HG03045 (cell line): ENCODE results near the gene DIAPH3.
A peak's percentile ranks its signal among the peaks of the same experiment; 100 is the strongest.
"Not testable (repeated sequence)": the region's sequence is repeated elsewhere in the genome, so short reads cannot be mapped to it uniquely, and the experiment has no call there.

Experiments used
- ATAC-seq: cut with Tn5 transposase; IDR thresholded peaks from one replicate; pipeline ENCODE4 v1.9.1; 2021; ENCODE audit warnings: mild to moderate bottlenecking, moderate library complexity; ENCODE audit not compliant: unreplicated experiment

The DIAPH3 gene

GRCh38 chr13:60163478-60164233 is at the start of gene DIAPH3:
Gene DIAPH3 (minus strand): TSS chr13:60163928. CDS start chr13:60163766, 162 bp downstream.
- peak; percentile 100 for ATAC-seq

DNA sequence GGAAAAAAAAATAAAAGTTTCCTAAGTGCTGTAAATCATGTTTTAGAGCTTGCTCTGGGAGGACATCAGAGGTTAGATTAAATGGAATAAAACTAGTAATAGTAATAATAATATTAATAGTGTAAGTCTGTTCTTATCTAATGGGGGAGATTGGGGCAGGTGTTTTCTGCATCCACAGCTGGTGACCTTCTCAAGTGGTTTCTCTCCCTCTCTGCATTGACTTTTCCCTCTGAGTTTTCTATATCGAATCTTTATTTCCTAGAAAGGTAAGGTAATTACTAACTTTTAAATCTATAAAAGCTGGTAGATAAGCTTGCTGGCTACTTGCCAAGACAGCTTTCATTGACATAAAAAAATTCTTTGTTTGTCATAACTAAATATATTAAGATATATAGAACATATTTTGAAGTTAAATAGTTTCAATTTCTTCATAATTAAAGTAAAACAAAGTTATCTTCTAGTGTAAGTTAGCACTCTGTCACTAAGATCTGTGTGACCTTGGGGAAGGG is 49.6 kb upstream of the DIAPH3 start:
- ATAC-seq = no peak

- ATAC-seq = no peak
Measured at GRCh38 chr13:60211548-60211947, 47.8 kb upstream of the DIAPH3 start.

- ATAC-seq = no peak
Measured at GRCh38 chr13:60210510-60211330, 47.0 kb upstream of the DIAPH3 start.

GRCh38 chr13:60205499-60205898 is 41.8 kb upstream of the DIAPH3 start:
- ATAC-seq = not testable (repeated sequence)

DNA sequence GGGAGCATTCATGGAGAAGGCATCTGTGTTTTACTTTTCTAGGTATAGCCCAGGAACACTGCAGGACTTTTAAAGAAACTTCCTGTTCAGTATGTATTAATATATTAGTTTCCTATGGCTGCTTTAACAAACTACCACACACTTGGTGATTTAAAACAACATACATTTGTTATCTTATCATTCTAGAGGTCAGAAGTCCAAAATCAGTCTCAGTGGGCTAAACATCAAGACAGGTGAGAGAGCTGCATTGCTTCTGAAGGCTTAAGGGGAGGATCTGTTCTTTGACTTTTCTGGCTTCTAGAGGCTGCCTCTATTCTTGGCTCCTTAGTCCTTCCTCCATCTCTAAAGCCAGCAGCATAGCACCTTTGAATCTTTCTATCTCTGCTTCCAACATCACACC is 37.6 kb upstream of the DIAPH3 start:
- ATAC-seq = no peak

- ATAC-seq = not testable (repeated sequence)
Measured at GRCh38 chr13:60195893-60196292, 32.2 kb upstream of the DIAPH3 start.

- ATAC-seq = no peak
Measured at GRCh38 chr13:60182907-60183306, 19.2 kb upstream of the DIAPH3 start.

DNA sequence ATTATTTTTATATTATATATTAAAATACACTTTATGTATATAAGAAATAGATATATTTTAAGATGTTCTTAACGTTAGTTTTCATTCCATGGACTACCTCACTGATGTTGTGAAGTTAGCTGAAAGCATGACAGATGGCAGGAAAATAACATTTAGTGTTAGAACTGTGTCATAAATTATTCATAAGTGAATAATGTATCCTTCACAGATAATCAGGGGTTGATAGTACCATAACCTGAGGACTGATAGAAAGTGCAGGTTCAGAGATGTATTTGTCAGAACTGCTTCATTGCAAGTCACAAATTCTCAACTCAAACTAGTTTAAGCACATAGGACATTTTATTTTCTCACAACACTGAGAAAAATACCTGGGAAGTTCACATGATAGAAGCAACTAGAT is 14.6 kb upstream of the DIAPH3 start:
- ATAC-seq = no peak

- ATAC-seq = no peak
Measured at GRCh38 chr13:60175571-60175970, 11.8 kb upstream of the DIAPH3 start.

DNA sequence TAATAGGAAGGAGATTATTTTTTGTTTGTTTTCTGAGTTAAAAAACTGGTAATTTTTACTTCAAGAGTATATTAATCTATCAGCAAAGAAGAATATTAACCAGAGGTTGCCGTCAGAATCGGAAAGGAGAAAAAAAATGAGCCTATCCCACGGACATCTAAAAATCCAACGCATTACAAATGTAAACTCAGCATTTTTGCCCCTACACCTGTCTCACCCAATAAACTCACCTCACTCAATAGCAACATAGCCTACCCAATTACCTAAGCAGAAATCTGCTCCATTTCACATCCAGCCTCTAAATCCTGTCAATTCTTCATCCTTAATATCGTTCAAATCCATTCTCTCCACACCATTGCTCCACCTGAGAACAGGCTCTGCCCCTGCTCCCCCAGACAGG is 10.4 kb upstream of the DIAPH3 start:
- no peak for ATAC-seq

DNA sequence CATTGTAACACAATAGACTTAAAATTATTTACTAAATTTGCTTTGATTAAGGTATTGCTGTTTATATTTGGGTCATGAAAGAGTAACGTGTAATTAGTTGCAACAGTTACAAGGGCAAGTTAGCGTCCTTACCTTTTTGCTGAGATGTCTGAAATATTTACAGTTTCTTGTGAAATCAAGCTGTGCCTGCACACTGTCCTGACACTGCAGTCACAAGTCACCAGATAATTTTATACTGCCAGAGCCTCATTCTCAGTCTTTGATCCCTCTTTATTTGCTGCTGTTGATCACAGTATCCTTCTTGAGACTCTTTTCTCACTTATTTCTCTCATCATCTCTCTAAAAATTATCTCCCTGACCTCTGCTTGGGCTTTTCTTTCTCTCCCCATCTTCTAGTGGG is 8.4 kb upstream of the DIAPH3 start:
- ATAC-seq = no peak

GRCh38 chr13:60170414-60170813 is 6.7 kb upstream of the DIAPH3 start:
- no peak for ATAC-seq

DNA sequence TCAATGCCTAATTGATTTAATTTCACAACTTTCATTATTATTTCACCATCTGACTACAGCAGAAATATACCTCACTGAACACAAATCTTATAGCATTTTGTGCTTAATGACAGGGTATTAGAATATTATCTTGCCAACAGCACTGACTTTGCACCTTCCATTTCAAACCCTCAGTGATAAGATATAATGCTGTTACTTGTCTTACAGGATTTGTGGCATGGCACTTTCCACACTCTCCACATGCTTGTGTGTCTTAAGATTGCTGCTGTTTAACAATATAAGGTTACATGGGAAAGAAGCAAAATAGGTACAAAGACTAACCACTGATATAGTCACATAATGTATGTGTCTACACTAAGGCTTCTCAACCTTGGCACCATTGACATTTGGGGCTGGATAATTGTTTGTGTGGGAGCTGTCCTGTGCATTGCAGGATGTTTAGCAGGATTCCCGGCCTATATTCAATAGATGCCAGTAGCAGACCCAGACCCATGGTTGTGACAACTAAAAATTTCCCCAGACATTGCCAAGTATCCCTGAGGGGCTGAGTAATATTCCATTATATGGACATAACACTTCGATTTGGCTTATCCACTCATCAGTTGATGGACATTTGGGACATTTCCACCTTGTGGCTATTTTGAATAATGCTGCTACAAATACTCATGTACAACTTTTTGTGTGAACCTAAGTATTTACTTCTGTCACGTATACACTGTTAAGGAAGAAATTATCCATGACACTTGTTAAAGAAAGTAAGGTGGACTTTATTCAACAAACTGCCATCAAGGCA is 5.7 kb upstream of the DIAPH3 start:
- ATAC-seq = no peak

DNA sequence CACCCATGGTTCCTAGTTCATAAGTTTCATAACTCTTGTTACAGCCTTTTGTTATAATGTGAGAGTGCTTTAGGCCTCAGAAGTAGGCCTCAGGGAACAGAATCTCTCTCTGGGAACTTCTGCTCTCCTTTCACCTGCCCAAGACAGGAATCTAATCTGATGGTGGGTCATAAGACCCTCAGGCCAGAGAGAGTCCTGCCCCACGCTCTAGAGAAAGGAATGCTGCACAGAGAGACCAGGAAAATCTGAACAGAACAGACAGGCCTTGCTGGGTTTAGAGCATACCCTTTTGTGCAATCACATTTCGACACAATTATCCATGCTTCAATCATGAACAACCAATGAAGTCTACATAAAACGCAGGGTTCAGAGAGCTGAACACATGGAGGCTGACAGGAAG is 3.4 kb upstream of the DIAPH3 start:
- ATAC-seq = no peak

DNA sequence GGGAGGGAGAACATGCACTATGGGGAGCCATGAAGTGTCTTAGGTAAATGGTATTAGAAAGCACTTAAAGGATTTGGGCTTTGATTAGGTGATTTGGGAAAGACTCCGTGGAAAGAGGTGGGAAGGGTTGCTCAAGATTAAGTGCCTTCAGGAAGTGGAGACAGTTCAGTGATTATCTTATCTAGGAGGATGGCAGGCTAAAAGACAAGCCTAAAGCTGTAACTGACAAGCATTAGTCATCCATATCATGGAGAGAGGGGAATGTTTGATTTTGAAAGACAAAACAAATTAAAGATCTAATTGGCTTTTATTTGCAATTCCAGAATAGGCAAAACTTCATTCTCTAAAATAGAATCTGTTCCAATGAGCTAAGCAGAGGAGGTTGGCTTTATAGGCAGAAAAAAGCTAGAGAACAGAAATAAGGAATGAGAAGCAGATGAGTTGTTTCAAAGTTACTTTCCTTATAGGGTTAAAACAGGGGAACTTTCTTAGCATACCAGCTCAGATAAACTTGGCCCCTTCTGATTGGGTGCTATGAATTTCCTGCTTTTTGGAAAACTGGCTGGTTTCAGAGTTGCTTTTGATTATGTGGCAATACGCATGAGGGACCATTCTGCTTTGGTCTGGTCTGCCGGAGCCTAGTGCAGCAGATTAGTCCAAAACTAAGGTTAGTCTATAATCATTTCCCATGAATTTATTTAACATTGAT is 1.8 kb upstream of the DIAPH3 start:
- no peak for ATAC-seq

- peak; percentile 19 for ATAC-seq
Measured at GRCh38 chr13:60164234-60164889, 634 bp upstream of the DIAPH3 start.

- no peak for ATAC-seq
Measured at GRCh38 chr13:60162096-60162495, 1.6 kb downstream of the DIAPH3 start.

- ATAC-seq = no peak
Measured at GRCh38 chr13:60158321-60158801, 5.4 kb downstream of the DIAPH3 start.

GRCh38 chr13:60155978-60156377 is 7.8 kb downstream of the DIAPH3 start:
- no peak for ATAC-seq
